Thyroid gland (tissue), 4 donors: ENCODE measurements around the gene C1orf159.

Experiments used
- POLR2A ChIP-seq, 2 donors: fragments of 450-650 bp; IDR thresholded peaks; one replicate each; pipeline ENCODE4 v1.6.1; 2017; ENCODE audit warnings: antibody characterized with exemption in 2 of 2, mild to moderate bottlenecking in 2 of 2, moderate library complexity in 1 of 2
- TF ChIP-seq, protein P1 (sequence below), 6 experiments: fragments of 200-600 bp in 3 of 6; fragments of 450-650 bp in 3 of 6; sonication (generic) in 3 of 6; IDR thresholded peaks; one replicate each; pipeline ENCODE4 v1.5.1; 2016 to 2019; ENCODE audit warnings: antibody characterized with exemption in 6 of 6, mild to moderate bottlenecking in 2 of 6, inconsistent platforms in 1 of 6, moderate library complexity in 1 of 6

DNA sequence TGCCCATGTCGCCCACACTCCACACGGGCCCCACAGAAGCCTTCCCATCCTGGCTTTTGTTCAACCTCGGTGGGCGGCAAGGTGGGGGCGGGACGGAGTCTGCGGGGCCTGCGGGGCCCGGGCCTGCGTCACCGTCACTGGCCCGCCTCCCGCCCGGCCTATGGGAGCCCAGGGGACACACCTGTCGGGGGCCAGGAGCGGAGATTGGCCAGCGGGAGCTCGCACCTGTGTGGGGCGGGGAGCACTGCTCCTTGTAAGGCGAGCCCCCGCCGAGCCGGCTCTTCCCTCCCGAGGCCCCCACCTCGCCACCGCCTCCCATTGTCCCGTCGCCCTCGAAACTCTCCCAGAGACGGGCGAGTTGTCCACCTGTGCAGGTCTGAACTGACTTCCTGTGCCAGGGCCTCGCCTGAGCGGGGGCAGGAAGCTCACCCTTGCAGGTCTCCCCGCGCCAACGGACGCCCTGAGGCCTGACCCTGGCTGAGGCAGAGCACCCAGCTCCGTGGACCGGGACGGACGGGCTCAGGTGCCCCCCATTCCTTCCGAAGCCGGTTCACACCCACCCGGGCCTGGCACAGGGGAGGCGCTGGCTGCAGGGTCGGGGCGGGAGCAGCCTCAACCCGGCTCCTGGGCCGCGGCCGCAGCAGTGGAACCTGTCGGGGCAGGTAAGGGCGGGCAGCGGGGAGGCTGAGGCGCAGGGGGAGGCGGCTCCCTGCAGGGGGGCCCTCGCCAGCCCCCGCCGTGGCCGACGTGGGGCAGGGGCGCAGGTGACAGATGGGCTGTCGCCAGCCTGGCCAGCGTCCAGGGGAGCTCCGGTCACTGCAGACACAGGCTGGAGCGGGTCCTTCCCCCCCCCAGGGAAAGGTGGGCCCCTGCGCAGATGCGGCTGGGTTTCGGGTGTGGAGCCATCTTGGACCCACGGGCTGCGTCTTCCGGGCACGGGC is 47.0 kb upstream of the C1orf159 start:
- TF ChIP-seq POLR2A (IDR thresholded peaks at IDR 0.05): peak; percentile 16 to 77
- TF ChIP-seq, protein P1, sequence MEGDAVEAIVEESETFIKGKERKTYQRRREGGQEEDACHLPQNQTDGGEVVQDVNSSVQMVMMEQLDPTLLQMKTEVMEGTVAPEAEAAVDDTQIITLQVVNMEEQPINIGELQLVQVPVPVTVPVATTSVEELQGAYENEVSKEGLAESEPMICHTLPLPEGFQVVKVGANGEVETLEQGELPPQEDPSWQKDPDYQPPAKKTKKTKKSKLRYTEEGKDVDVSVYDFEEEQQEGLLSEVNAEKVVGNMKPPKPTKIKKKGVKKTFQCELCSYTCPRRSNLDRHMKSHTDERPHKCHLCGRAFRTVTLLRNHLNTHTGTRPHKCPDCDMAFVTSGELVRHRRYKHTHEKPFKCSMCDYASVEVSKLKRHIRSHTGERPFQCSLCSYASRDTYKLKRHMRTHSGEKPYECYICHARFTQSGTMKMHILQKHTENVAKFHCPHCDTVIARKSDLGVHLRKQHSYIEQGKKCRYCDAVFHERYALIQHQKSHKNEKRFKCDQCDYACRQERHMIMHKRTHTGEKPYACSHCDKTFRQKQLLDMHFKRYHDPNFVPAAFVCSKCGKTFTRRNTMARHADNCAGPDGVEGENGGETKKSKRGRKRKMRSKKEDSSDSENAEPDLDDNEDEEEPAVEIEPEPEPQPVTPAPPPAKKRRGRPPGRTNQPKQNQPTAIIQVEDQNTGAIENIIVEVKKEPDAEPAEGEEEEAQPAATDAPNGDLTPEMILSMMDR (IDR thresholded peaks at IDR 0.05): no peak
